Astrocyte (in vitro differentiated cells and primary cell): ENCODE measurements around the gene KCNH3.
"Not testable (repeated sequence)": the region's sequence is repeated elsewhere in the genome, so short reads cannot be mapped to it uniquely, and the experiment has no call there.

ENCODE experiments used
- CTCF ChIP-seq: IDR thresholded peaks from 2 replicates; pipeline ENCODE4 v1.5.1; 2011; ENCODE audit warnings: low read depth, mild to moderate bottlenecking, inconsistent platforms, low read length, moderate library complexity; ENCODE audit not compliant: insufficient read depth
- EZH2 ChIP-seq: IDR thresholded peaks from 2 replicates; pipeline ENCODE4 v1.6.1; 2012; ENCODE audit warnings: mild to moderate bottlenecking, low read length, inconsistent platforms; ENCODE audit not compliant: insufficient read depth

GRCh38 chr12:49534122-49534521 lies 4.7 kb upstream of the KCNH3 start:
- TF ChIP-seq EZH2, CTCF: not testable (repeated sequence)
